Measurements from ENCODE around the gene FIP1L1.

The FIP1L1 gene

DNA sequence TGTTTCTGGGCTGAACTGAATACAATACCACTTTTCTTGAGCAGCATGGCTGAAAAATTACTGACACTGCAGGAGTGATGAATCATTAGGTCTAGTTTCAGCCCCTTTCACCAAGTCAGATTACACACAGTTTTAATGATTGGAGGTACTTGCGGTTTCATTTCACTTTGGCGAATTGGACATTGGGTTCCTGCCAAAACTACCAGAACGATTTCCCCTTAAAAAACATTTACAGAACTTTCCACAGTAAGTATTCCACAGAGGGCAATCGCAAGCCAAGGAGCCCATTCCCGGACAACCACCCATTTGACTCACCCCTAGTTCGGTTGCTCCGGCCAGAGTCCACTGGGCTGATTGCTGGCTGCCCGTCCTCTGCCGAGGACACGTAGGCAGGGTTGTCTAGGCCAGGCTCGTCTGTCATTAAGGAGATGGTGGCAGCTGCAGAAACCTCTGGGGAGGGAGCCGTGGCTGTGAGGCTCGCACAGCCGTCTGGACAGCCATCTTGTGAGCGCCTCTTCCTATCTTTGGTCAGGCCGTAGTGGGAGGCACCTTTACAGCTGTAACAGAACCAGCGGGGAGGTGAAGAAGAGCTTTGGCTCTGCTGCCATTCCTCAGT, 130.3 kb downstream of the FIP1L1 start:
- DNase-seq: no peak

DNA sequence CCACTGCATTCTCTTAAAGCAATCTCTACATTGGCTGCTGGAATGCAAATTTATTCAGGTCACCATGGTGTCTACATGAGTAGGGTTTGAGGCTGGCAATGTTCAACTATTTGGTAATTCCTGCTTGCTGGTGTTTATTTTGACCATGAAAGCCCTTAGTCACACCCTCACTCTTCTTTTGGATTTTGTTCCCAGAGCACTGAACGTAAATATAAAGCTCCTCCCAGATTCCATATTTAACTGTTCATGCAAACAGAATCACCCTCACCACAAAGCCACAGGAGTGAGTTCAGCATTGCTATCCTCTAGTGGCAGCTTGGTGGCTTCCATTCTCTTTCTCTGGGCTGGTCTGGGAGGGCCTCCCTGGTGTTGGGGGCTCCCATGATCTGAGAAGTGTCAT, 131.0 kb downstream of the FIP1L1 start:
- DNase-seq: no peak

- no peak for DNase-seq
Observed at GRCh38 chr4:53510321-53510720, 132.9 kb downstream of the FIP1L1 start.

Measured in NCI-H524 treated with DMSO at 0.1 percent for 48 hours (cell line).